Neural progenitor cell (in vitro differentiated cells): ENCODE results near the gene FOXN3. TPM values are rescaled to one million over a fixed set of nuclear protein-coding genes. Genes with fewer than 3 reads are reported as not detected.
"Not testable (repeated sequence)": the region's sequence is repeated elsewhere in the genome, so short reads cannot be mapped to it uniquely, and the experiment has no call there.

Experiments used
- DNase-seq: peaks from one replicate; pipeline ENCODE4 v3.0.0-alpha.2; 2016; ENCODE audit warnings: low spot score
- H2AFZ ChIP-seq: fragments of 200-600 bp; sonication (generic); replicated peaks from 2 replicates; pipeline ENCODE4 v1.6.1; 2016; ENCODE audit warnings: antibody characterized with exemption
- H3F3A ChIP-seq: fragments of 200-600 bp; sonication (generic); 2 replicates; pipeline ENCODE4 v1.6.1; 2016; ENCODE audit warnings: antibody characterized with exemption, low read depth
- H3K27ac ChIP-seq: fragments of 200-600 bp; sonication (generic); 2 replicates; pipeline ENCODE4 v1.5.1; 2016; ENCODE audit warnings: mild to moderate bottlenecking
- H3K27me3 ChIP-seq: fragments of 200-600 bp; sonication (generic); 2 replicates; pipeline ENCODE4 v1.6.1; 2016; ENCODE audit warnings: mild to moderate bottlenecking, moderate library complexity
- H3K36me3 ChIP-seq: fragments of 200-600 bp; sonication (generic); 2 replicates; pipeline ENCODE4 v1.5.1; 2016
- H3K4me1 ChIP-seq: fragments of 200-600 bp; sonication (generic); 2 replicates; pipeline ENCODE4 v1.6.1; 2016; ENCODE audit warnings: mixed run types
- H3K4me2 ChIP-seq: fragments of 200-600 bp; sonication (generic); 2 replicates; pipeline ENCODE4 v1.6.1; 2016
- H3K4me3 ChIP-seq: fragments of 200-600 bp; sonication (generic); 2 replicates; pipeline ENCODE4 v1.5.1; 2016
- H3K79me2 ChIP-seq: fragments of 200-600 bp; sonication (generic); 2 replicates; pipeline ENCODE4 v1.6.1; 2016; ENCODE audit warnings: low read depth
- H3K9ac ChIP-seq: fragments of 200-600 bp; sonication (generic); 2 replicates; pipeline ENCODE4 v1.6.1; 2016
- H3K9me3 ChIP-seq: fragments of 200-600 bp; sonication (generic); 2 replicates; pipeline ENCODE4 v1.5.1; 2016; ENCODE audit warnings: low read depth
- H4K20me1 ChIP-seq: fragments of 200-600 bp; sonication (generic); 2 replicates; pipeline ENCODE4 v1.6.1; 2016; ENCODE audit warnings: low read depth
- H3K27ac Mint-ChIP-seq: 3 replicates; pipeline ENCODE4 v1.8.0; 2021; ENCODE audit warnings: mixed read lengths
- H3K27me3 Mint-ChIP-seq: 2 replicates; pipeline ENCODE4 v1.8.0; 2022; ENCODE audit warnings: low read depth, mild to moderate bottlenecking, inconsistent platforms, moderate library complexity, mixed read lengths; ENCODE audit not compliant: insufficient read depth
- H3K36me3 Mint-ChIP-seq: 3 replicates; pipeline ENCODE4 v1.8.0; 2021; ENCODE audit warnings: mixed read lengths
- H3K4me1 Mint-ChIP-seq: 3 replicates; pipeline ENCODE4 v1.8.0; 2021; ENCODE audit warnings: mixed read lengths
- H3K4me3 Mint-ChIP-seq: 3 replicates; pipeline ENCODE4 v1.8.0; 2021; ENCODE audit warnings: mild to moderate bottlenecking, moderate library complexity, mixed read lengths
- H3K9me3 Mint-ChIP-seq: 3 replicates; pipeline ENCODE4 v1.8.0; 2020; ENCODE audit warnings: mixed read lengths
- EZH2 ChIP-seq: fragments of 200-600 bp; sonication (generic); IDR thresholded peaks from 2 replicates; pipeline ENCODE4 v1.6.1; 2017; ENCODE audit warnings: antibody characterized with exemption, mild to moderate bottlenecking, moderate library complexity
- EZH2phosphoT487 ChIP-seq: fragments of 200-600 bp; sonication (generic); IDR thresholded peaks from 2 replicates; pipeline ENCODE4 v1.6.1; 2017; ENCODE audit warnings: antibody characterized with exemption
- total RNA-seq: library from RNA; depleted of rRNA; stranded (reverse); fragments of >200 nt; gene quantifications from 2 replicates; pipeline ENCODE4 v1.2.3, GENCODE V29; 2015; ENCODE audit warnings: low replicate concordance
- TF ChIP-seq, protein P1 (sequence below): fragments of 200-600 bp; sonication (generic); IDR thresholded peaks from 2 replicates; pipeline ENCODE4 v1.5.1; 2017; ENCODE audit warnings: antibody characterized with exemption, mild to moderate bottlenecking

FOXN3 gene
- total RNA-seq, 1 donor from 2014 or later, result 39.5 TPM

DNA sequence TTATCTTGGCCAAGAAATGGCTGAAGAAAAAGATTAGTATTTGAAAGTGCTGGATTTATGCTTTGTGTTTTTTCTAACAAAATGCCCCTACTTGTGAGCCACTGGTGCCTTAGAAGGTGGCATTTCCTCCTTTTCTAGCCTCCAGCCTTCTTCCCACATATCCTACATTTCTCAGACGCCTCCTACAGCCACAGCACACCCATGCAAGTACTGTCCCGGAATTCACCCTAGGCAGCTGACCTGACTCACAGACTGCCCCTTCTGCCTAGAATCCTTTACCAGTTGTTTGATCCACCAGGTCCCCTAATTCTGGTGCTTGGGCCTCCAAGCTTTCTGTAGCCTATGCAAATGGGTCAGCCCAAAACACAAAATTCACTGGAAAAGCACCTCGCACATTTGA lies 166.0 kb downstream of the FOXN3 start:
- H3K36me3 Mint-ChIP-seq, result peaks cover 15% of the 10 kb centered on the region
- no peak overlapping the region for H3K27ac Mint-ChIP-seq
- TF ChIP-seq EZH2phosphoT487 (no peak), EZH2 (no peak)
- TF ChIP-seq, protein P1, sequence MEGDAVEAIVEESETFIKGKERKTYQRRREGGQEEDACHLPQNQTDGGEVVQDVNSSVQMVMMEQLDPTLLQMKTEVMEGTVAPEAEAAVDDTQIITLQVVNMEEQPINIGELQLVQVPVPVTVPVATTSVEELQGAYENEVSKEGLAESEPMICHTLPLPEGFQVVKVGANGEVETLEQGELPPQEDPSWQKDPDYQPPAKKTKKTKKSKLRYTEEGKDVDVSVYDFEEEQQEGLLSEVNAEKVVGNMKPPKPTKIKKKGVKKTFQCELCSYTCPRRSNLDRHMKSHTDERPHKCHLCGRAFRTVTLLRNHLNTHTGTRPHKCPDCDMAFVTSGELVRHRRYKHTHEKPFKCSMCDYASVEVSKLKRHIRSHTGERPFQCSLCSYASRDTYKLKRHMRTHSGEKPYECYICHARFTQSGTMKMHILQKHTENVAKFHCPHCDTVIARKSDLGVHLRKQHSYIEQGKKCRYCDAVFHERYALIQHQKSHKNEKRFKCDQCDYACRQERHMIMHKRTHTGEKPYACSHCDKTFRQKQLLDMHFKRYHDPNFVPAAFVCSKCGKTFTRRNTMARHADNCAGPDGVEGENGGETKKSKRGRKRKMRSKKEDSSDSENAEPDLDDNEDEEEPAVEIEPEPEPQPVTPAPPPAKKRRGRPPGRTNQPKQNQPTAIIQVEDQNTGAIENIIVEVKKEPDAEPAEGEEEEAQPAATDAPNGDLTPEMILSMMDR, result no peak
- H3K9me3 Mint-ChIP-seq, result peaks cover 6% of the 10 kb centered on the region
- no peaks in the 10 kb centered on the region for H3K27me3 ChIP-seq
- H3K79me2 ChIP-seq, result peaks cover 30% of the 10 kb centered on the region
- H4K20me1 ChIP-seq, result peaks cover 4% of the 10 kb centered on the region
- DNase-seq, result no peak
- no peak overlapping the region for H3K4me2 ChIP-seq
- peaks cover 5% of the 10 kb centered on the region for H3K27me3 Mint-ChIP-seq
- H3K9ac ChIP-seq, result no peak overlapping the region
- H3F3A ChIP-seq, result no peaks in the 10 kb centered on the region
- no peak overlapping the region for H3K4me3 ChIP-seq
- no peak overlapping the region for H3K4me3 Mint-ChIP-seq
- no peaks in the 10 kb centered on the region for H3K4me1 Mint-ChIP-seq
- no peak overlapping the region for H2AFZ ChIP-seq
- no peaks in the 10 kb centered on the region for H3K9me3 ChIP-seq
- H3K36me3 ChIP-seq, result no peaks in the 10 kb centered on the region
- peaks cover 3% of the 10 kb centered on the region for H3K4me1 ChIP-seq
- no peak overlapping the region for H3K27ac ChIP-seq

- not testable (repeated sequence) for H3K27ac Mint-ChIP-seq, H3K36me3 ChIP-seq, H3K9me3 Mint-ChIP-seq, H3K9ac ChIP-seq, H3K27me3 Mint-ChIP-seq, DNase-seq, H3K4me1 ChIP-seq, H2AFZ ChIP-seq, H3K27me3 ChIP-seq, H3K4me1 Mint-ChIP-seq, H3K4me2 ChIP-seq, H3K9me3 ChIP-seq, H3K27ac ChIP-seq, H3K4me3 ChIP-seq, H3F3A ChIP-seq, H3K4me3 Mint-ChIP-seq, H4K20me1 ChIP-seq
- peaks cover 25% of the 10 kb centered on the region for H3K79me2 ChIP-seq
- H3K36me3 Mint-ChIP-seq, result peaks cover 15% of the 10 kb centered on the region
Observed at GRCh38 chr14:89250655-89250975, 166.4 kb downstream of the FOXN3 start.

DNA sequence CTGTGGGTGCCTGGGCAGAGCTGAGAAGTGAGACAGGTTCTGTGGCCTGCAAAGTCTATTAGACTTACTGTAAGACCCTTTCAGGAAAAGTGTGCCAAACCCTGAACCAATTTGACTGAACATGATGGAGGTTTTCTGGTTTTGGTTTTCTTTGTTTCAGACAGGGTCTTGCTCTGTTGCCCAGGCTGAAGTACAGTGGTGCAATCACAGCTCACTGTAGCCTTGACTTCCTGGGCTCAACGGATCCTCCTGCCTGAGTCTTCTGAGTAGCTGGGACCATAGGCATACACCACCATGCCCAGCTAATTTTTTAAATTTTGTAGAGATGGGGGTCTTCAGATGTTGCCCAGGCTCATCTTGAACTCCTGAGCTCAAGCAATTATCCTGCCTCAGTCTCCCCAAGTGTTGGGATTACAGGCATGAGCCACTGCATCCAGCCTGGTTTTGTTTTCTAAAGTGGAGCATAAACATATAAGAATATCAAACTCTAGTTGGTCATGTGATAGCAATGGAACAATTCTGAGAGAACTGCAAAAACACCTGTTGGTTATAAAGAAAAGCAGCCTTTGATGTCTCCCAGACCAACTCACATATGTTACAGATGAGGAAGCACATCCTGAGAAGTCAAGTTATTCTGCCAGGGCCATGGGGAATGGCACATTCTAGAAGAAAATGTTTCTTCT lies 166.9 kb downstream of the FOXN3 start:
- TF ChIP-seq, protein P1, result no peak
- TF ChIP-seq EZH2phosphoT487, result no peak
- TF ChIP-seq EZH2, result no peak
- Histone ChIP-seq H3K36me3 (no peaks in the 10 kb centered on the region), H3K9me3 (no peaks in the 10 kb centered on the region), H2AFZ (no peak overlapping the region), H3K79me2 (peaks cover 25% of the 10 kb centered on the region), H4K20me1 (peaks cover 4% of the 10 kb centered on the region), H3F3A (no peaks in the 10 kb centered on the region), H3K4me2 (no peak overlapping the region), H3K4me1 (peaks cover 3% of the 10 kb centered on the region), H3K27me3 (no peaks in the 10 kb centered on the region), H3K4me3 (no peak overlapping the region), H3K9ac (no peak overlapping the region), H3K27ac (no peak overlapping the region)
- Mint-ChIP-seq H3K4me1 (no peaks in the 10 kb centered on the region), H3K27ac (no peak overlapping the region), H3K27me3 (peaks cover 2% of the 10 kb centered on the region), H3K4me3 (no peak overlapping the region), H3K36me3 (peaks cover 15% of the 10 kb centered on the region), H3K9me3 (peaks cover 6% of the 10 kb centered on the region)
- no peak for DNase-seq

- peaks cover 1% of the 10 kb centered on the region for H3K4me1 Mint-ChIP-seq
- no peaks in the 10 kb centered on the region for H3K9me3 ChIP-seq
- H3F3A ChIP-seq, result no peaks in the 10 kb centered on the region
- peaks cover 9% of the 10 kb centered on the region for H3K4me1 ChIP-seq
- H3K9ac ChIP-seq, result no peak overlapping the region
- H3K9me3 Mint-ChIP-seq, result peaks cover 3% of the 10 kb centered on the region
- peaks cover 2% of the 10 kb centered on the region for H3K27me3 Mint-ChIP-seq
- H3K79me2 ChIP-seq, result peaks cover 24% of the 10 kb centered on the region
- no peak overlapping the region for H3K4me3 Mint-ChIP-seq
- no peak for DNase-seq
- H3K36me3 Mint-ChIP-seq, result peaks cover 12% of the 10 kb centered on the region
- TF ChIP-seq, protein P1, result no peak
- TF ChIP-seq EZH2phosphoT487 (no peak), EZH2 (no peak)
- H3K27ac ChIP-seq, result no peak overlapping the region
- no peak overlapping the region for H3K4me3 ChIP-seq
- peaks cover 9% of the 10 kb centered on the region for H4K20me1 ChIP-seq
- H3K27me3 ChIP-seq, result no peaks in the 10 kb centered on the region
- H3K36me3 ChIP-seq, result no peaks in the 10 kb centered on the region
- no peak overlapping the region for H3K27ac Mint-ChIP-seq
- no peak overlapping the region for H2AFZ ChIP-seq
- H3K4me2 ChIP-seq, result no peak overlapping the region
Observed at GRCh38 chr14:89249065-89249695, 167.9 kb downstream of the FOXN3 start.
